Stomach (tissue), 9 donors: Measurements from ENCODE around the gene CLIP2. TPM values are rescaled to one million over a fixed set of nuclear protein-coding genes. Genes with fewer than 3 reads are reported as not detected.
"Not testable (repeated sequence)": the region's sequence is repeated elsewhere in the genome, so short reads cannot be mapped to it uniquely, and the experiment has no call there.

ENCODE experiments used
- DNase-seq, 2 donors: peaks; one replicate each; pipeline versions ENCODE4 v3.0.0 to v3.0.0-alpha.2; 2013 to 2019
- H3K27ac ChIP-seq, 5 donors: fragments of 200-600 bp in 4 of 5; sonication (generic) in 4 of 5; one replicate each; pipeline ENCODE4 v1.5.1; 2013 to 2019; ENCODE audit warnings: mild to moderate bottlenecking in 1 of 5, moderate library complexity in 1 of 5
- H3K27me3 ChIP-seq, 3 donors: fragments of 200-600 bp; sonication (generic); one replicate each; pipeline ENCODE4 v1.5.1; 2017 to 2019; ENCODE audit warnings: mixed run types in 1 of 3
- H3K36me3 ChIP-seq, 4 donors: fragments of 200-600 bp; sonication (generic); 1 replicate in 3 of 4; 2 replicates in 1 of 4; pipeline ENCODE4 v1.5.1; 2016 to 2019
- H3K4me1 ChIP-seq, 4 donors: fragments of 200-600 bp; sonication (generic); one replicate each; pipeline ENCODE4 v1.5.1; 2016 to 2019
- H3K4me3 ChIP-seq, 4 donors: fragments of 200-600 bp; sonication (generic) in 3 of 4; one replicate each; pipeline ENCODE4 v1.5.1; 2016 to 2019; ENCODE audit warnings: mild to moderate bottlenecking in 1 of 4
- H3K9me3 ChIP-seq, 4 donors: fragments of 200-600 bp; sonication (generic); one replicate each; pipeline ENCODE4 v1.5.1; 2016 to 2019
- EP300 ChIP-seq: sonication (generic); formaldehyde crosslinking; IDR thresholded peaks from one replicate; pipeline ENCODE4 v1.6.1; 2017; ENCODE audit warnings: antibody characterized with exemption
- POLR2A ChIP-seq, 4 donors: fragments of 450-650 bp; IDR thresholded peaks; one replicate each; pipeline ENCODE4 v1.6.1; 2016; ENCODE audit warnings: antibody characterized with exemption in 4 of 4, control low read depth in 2 of 4, mild to moderate bottlenecking in 1 of 4, moderate library complexity in 1 of 4
- POLR2AphosphoS5 ChIP-seq, 3 donors: sonication (generic); formaldehyde crosslinking; IDR thresholded peaks; one replicate each; pipeline ENCODE4 v1.6.1; 2016; ENCODE audit warnings: antibody characterized with exemption in 3 of 3
- WGBS, 5 donors: extraction: QIAGEN DNeasy Blood & Tissue Kit in 3 of 5; methylation state at CpG; one replicate each; pipeline versions ENCODE4 v1.1.5 to v1.1.7; 2013 to 2018; 5-methylcytosine and 5-hydroxymethylcytosine counted together
- intact Hi-C: fragments of 100-400 bp; cut with DNase I; formaldehyde crosslinking; loops from one replicate; pipeline ENCODE4 v1.15.1; 2023; ENCODE audit warnings: low total_unique reads
- polyA plus RNA-seq, 3 donors: library from polyadenylated mRNA; stranded (reverse); fragments of 200-250 nt; gene quantifications; one replicate each; pipeline ENCODE4 v1.2.3, GENCODE V29; 2013
- total RNA-seq, 5 donors: library from RNA; depleted of rRNA; stranded (reverse); fragments of >200 nt; gene quantifications; one replicate each; pipeline versions ENCODE4 v1.1.0 to v1.2.3, GENCODE V29; 2014 to 2016
- TF ChIP-seq, protein P1 (sequence below), 7 experiments: fragments of 450-650 bp in 4 of 7; fragments of 200-600 bp in 3 of 7; sonication (generic) in 3 of 7; IDR thresholded peaks; one replicate each; pipeline ENCODE4 v1.5.1; 2016 to 2019; ENCODE audit warnings: antibody characterized with exemption in 7 of 7, control low read depth in 2 of 7, mild to moderate bottlenecking in 1 of 7
- donor health status: healthy with polysubstance abuse.
- donor health status: Bipolar disorder and iron deficiency.
- donor health status: healthy.

CLIP2 gene
- total and polyA plus RNA-seq, 8 donors = 4.5 to 485 (median 23.9) TPM

DNA sequence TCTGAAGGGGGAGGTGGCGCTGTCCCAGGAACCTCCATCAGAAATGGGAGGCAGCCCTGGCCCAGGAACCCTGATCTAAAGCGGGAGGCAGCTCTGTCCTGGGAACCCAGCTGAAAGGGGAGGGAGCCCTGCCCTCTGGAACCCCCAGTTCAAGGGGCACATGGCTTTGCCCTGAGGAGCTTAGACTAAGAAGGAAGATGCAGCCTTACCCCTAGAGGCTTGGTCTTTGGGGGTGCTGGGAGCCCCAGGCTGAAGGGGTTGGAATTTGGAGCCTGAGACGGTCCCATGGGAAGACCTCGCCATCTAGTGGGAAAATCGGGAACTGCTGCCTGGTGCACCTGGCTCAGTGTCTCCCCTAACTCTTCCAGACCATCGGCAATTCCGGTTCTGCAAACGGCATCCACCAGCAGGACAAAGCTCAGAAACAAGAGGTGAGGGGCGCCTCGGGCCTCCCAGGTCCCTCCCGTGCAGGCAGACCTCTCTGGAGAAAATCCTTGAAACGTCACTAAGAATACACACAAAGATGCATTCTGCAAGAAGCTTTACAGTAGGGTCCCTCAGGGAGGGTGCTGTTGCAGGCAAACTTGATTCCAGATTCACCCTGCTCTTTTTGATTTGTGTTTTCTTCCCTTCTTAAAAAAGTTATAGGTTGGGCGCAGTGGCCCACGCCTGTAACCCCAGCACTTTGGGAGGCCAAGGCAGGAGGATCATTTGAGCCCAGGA lies 112.1 kb downstream of the CLIP2 start:
- H3K27ac ChIP-seq = no peak overlapping the region
- H3K4me3 ChIP-seq = no peak overlapping the region
- H3K9me3 ChIP-seq = no peaks in the 10 kb centered on the region
- no peaks in the 10 kb centered on the region for H3K27me3 ChIP-seq
- H3K36me3 ChIP-seq = peaks cover 41 to 90% (median 83%) of the 10 kb centered on the region in 4 donors
- TF ChIP-seq, protein P1, sequence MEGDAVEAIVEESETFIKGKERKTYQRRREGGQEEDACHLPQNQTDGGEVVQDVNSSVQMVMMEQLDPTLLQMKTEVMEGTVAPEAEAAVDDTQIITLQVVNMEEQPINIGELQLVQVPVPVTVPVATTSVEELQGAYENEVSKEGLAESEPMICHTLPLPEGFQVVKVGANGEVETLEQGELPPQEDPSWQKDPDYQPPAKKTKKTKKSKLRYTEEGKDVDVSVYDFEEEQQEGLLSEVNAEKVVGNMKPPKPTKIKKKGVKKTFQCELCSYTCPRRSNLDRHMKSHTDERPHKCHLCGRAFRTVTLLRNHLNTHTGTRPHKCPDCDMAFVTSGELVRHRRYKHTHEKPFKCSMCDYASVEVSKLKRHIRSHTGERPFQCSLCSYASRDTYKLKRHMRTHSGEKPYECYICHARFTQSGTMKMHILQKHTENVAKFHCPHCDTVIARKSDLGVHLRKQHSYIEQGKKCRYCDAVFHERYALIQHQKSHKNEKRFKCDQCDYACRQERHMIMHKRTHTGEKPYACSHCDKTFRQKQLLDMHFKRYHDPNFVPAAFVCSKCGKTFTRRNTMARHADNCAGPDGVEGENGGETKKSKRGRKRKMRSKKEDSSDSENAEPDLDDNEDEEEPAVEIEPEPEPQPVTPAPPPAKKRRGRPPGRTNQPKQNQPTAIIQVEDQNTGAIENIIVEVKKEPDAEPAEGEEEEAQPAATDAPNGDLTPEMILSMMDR (IDR thresholded peaks at IDR 0.05) = peak in 6 of 7 experiments; percentile 25 to 99 (median 95)
- no peak for TF ChIP-seq POLR2AphosphoS5 (IDR thresholded peaks at IDR 0.05)
- 31 to 44% (median 38%) methylated on average over 7 to 14 of the region's 14 CpGs for WGBS, 5 donors
- peak; percentile 78 to 86 for DNase-seq
- no peaks in the 10 kb centered on the region for H3K4me1 ChIP-seq
- intact Hi-C loops = loop anchor here (10.0 kb wide), 1 partner anchor 356 kb away; no protein-coding TSS in a partner anchor

DNA sequence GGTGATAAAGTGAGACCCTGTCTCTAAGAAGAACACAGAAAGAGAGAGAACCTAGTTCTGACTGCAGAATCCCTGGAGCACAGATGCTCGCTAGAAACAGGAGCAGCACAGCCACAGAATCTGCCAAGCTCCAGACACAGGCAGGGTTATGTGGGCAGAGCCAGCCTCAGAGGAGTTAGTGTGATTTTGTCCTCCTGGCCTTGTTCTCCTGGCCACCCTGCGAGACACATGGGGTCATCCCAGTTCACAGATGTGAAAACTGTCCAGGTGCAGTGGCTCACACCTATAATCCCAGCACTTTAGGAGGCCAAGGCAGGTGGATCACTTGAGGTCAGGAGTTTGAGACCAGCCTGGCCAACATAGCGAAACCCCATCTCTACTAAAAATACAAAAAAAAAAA lies 113.5 kb downstream of the CLIP2 start:
- not testable (repeated sequence) for H3K4me1 ChIP-seq, H3K27me3 ChIP-seq, H3K9me3 ChIP-seq, H3K27ac ChIP-seq, DNase-seq, H3K4me3 ChIP-seq
- WGBS, 5 donors = 89 to 98% (median 97%) methylated on average over 3 of the region's 3 CpGs
- H3K36me3 ChIP-seq = peaks cover 30 to 76% (median 69%) of the 10 kb centered on the region in 4 donors
- intact Hi-C loops = loop anchor here (10.0 kb wide), 1 partner anchor 358 kb away; no protein-coding TSS in a partner anchor

DNA sequence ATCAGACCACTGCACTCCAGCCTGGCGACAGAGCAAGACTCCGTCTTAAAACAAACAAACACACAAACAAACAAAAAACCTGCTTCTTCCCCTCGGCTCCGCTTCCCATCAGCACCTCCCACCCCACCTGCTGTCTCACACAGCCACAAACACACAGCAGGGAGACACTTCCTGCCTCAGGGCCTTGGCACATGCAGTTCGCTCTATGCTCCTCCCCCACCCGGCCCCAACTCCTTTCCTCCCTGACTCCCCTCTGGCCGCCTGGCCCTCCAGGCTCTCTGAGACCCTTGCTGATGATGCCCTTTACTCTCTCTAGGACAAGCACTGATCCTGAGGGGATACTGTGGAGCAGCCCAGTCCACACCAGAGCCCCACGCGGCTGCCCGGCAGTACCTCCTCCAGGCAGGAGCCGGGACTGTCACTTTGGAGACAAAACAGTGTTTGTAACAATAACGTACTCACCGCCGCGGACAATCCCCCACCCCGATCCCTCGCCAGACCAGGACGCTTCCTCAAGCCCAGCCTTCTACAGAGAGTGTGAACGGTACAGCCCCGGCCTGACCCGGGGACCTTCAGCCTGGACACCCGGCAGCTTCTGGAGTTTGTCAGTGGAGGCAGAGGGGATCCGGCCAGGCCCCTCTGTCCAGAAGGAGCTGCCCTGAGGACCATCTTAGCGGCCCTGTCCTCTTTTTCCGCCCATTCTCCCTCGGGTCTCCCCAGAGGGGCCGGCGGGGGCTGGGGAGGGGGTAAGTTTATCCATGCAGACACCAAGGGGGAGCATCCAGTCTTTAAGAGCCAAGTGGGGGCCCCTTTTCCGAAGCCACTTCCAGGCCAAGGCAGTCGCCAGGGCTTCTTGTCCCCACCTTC lies 114.5 kb downstream of the CLIP2 start:
- H3K36me3 ChIP-seq = peaks cover 30 to 65% (median 58%) of the 10 kb centered on the region in 4 donors
- intact Hi-C loops = loop anchor here (10.0 kb wide), 1 partner anchor 359 kb away; no protein-coding TSS in a partner anchor

DNA sequence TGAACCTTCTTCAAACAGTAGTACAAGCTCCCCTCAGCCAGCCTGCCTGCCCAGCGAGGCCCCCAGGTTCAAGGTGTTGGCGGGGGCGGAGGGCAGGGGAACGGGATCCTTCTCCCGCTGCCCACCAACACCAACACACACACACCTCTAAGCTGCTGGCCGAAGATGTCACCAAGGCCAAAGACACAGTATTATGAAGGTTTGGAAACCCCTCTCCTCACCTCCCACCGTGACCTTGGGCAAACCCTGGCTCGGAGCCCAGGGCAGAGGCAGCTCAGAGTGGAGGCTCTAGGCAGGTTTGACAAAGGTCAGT lies 115.1 kb downstream of the CLIP2 start:
- no peaks in the 10 kb centered on the region for H3K4me1 ChIP-seq
- H3K27ac ChIP-seq = no peak overlapping the region
- intact Hi-C loops = loop anchor here (10.0 kb wide), 1 partner anchor 360 kb away; no protein-coding TSS in a partner anchor
- TF ChIP-seq POLR2AphosphoS5 (IDR thresholded peaks at IDR 0.05) (no peak), POLR2A (IDR thresholded peaks at IDR 0.05) (no peak), EP300 (no peak)
- TF ChIP-seq, protein P1 (IDR thresholded peaks at IDR 0.05) = no peak
- DNase-seq = no peak
- H3K27me3 ChIP-seq = no peaks in the 10 kb centered on the region
- H3K36me3 ChIP-seq = peaks cover 30 to 60% (median 55%) of the 10 kb centered on the region in 4 donors
- no peaks in the 10 kb centered on the region for H3K9me3 ChIP-seq
- H3K4me3 ChIP-seq = no peak overlapping the region
- 93 to 95% (median 93%) methylated on average over 7 to 8 of the region's 8 CpGs for WGBS, 5 donors

More for the DNA sequence above, 114.5 kb downstream of the CLIP2 start:
- no peaks in the 10 kb centered on the region for H3K9me3 ChIP-seq
- no peaks in the 10 kb centered on the region for H3K27me3 ChIP-seq
- WGBS, 5 donors = 84 to 92% (median 91%) methylated on average over 18 to 30 of the region's 30 CpGs
- H3K27ac ChIP-seq = no peak overlapping the region
- no peak for DNase-seq
- no peak overlapping the region for H3K4me3 ChIP-seq
- no peaks in the 10 kb centered on the region for H3K4me1 ChIP-seq
- no peak for TF ChIP-seq EP300
- no peak for TF ChIP-seq POLR2AphosphoS5 (IDR thresholded peaks at IDR 0.05)
- TF ChIP-seq POLR2A (IDR thresholded peaks at IDR 0.05) = no peak
- TF ChIP-seq, protein P1 (IDR thresholded peaks at IDR 0.05) = no peak
